Measurements from ENCODE around the gene PSMG1.

DNA sequence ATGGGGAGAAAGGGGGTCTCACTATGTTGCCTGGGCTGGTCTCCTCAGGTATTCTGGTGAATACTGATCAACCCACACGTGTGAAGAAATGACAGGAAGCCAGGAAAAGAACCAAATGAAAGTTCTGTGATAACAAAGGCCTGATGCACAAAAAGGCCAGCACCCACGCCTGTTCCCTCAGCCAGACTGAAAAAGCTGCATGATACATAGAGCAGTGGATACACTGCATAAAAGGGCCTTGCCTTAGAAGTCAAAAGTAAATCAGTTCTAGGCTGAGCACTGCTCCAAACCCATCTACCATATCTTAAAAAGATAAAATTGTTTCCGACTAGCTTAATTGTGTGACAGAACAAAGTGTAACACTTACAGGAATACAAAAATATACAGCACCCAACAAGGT is 36.9 kb upstream of the PSMG1 start:
- TF ChIP-seq, protein P1, sequence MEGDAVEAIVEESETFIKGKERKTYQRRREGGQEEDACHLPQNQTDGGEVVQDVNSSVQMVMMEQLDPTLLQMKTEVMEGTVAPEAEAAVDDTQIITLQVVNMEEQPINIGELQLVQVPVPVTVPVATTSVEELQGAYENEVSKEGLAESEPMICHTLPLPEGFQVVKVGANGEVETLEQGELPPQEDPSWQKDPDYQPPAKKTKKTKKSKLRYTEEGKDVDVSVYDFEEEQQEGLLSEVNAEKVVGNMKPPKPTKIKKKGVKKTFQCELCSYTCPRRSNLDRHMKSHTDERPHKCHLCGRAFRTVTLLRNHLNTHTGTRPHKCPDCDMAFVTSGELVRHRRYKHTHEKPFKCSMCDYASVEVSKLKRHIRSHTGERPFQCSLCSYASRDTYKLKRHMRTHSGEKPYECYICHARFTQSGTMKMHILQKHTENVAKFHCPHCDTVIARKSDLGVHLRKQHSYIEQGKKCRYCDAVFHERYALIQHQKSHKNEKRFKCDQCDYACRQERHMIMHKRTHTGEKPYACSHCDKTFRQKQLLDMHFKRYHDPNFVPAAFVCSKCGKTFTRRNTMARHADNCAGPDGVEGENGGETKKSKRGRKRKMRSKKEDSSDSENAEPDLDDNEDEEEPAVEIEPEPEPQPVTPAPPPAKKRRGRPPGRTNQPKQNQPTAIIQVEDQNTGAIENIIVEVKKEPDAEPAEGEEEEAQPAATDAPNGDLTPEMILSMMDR (IDR thresholded peaks at IDR 0.05; ENCODE audit: poor library complexity) = no peak
- TF ChIP-seq EZH2phosphoT487 (IDR thresholded peaks at IDR 0.05; ENCODE audit: low read depth, severe bottlenecking, unreplicated experiment) = no peak
- TF ChIP-seq EZH2 (IDR thresholded peaks at IDR 0.05; ENCODE audit: borderline replicate concordance) = no peak

Data from hepatocyte (in vitro differentiated cells).